GM12878 (cell line): ENCODE data around the gene CYP2S1. TPM values are rescaled to one million over a fixed set of nuclear protein-coding genes. Genes with fewer than 3 reads are reported as not detected.

ENCODE experiments used
- ATAC-seq: fragments of 200-7000 bp; cut with Tn5 transposase; 3 replicates; pipeline ENCODE4 v1.9.1; 2020; ENCODE audit warnings: mild to moderate bottlenecking, moderate library complexity
- BruUV-seq: library from RNA; stranded (reverse); fragments of 400-500 nt; replicated peaks from 2 replicates; lab custom pipeline; 2021; lab: Mats Ljungman, UMichigan
- CTCF ChIA-PET: fragments of 300-600 bp; sonication (Branson Sonifier 250); formaldehyde crosslinking; extraction: SDS; loops from one replicate; lab custom pipeline; 2021; ENCODE audit warnings: inconsistent platforms; lab: Yijun Ruan, JAX
- POLR2A ChIA-PET: fragments of 350-600 bp; formaldehyde crosslinking; extraction: SDS; loops from one replicate; lab custom pipeline; 2021; ENCODE audit warnings: inconsistent platforms; lab: Charles Lee
- RAD21 ChIA-PET: fragments of 300-600 bp; sonication (Branson Sonifier 250); formaldehyde crosslinking; loops from one replicate; lab custom pipeline; 2023; ENCODE audit warnings: antibody characterized with exemption; ENCODE audit not compliant: unreplicated experiment; lab: Charles Lee
- SMC1A ChIA-PET: fragments of 300-600 bp; sonication (Branson Sonifier 250); formaldehyde crosslinking; loops from one replicate; lab custom pipeline; 2023; ENCODE audit not compliant: unreplicated experiment, uncharacterized antibody; lab: Charles Lee
- DNase-seq: peaks from one replicate; pipeline ENCODE4 v3.0.0-alpha.2; 2011; ENCODE audit warnings: low read depth, low spot score
- FAIRE-seq: peaks from 3 replicates; lab custom pipeline; 2011; peaks lifted over from hg19 to GRCh38; lab: Jason Lieb, UNC
- H2AFZ ChIP-seq: 2 replicates; pipeline ENCODE4 v1.6.0; 2011; ENCODE audit warnings: low read depth, low read length, control low read depth; ENCODE audit not compliant: control insufficient read depth
- H3K27ac ChIP-seq: 2 replicates; pipeline ENCODE4 v1.5.1; 2011; ENCODE audit warnings: control low read depth; ENCODE audit not compliant: control insufficient read depth, insufficient read depth
- H3K27me3 ChIP-seq, 2 experiments: replicated peaks in 1 of 2; 2 replicates each; pipeline versions ENCODE4 v1.6.0 to v1.6.1; 2011; ENCODE audit warnings: low read length in 1 of 2; ENCODE audit not compliant: control insufficient read depth in 2 of 2, insufficient read depth in 2 of 2
- H3K36me3 ChIP-seq, 2 experiments: 2 replicates each; pipeline ENCODE4 v1.5.1; 2011; ENCODE audit warnings: low read length in 1 of 2; ENCODE audit not compliant: control insufficient read depth in 2 of 2, insufficient read depth in 2 of 2
- H3K4me1 ChIP-seq: 2 replicates; pipeline ENCODE4 v1.6.1; 2011; ENCODE audit warnings: mild to moderate bottlenecking, low read length, moderate library complexity, mixed read lengths; ENCODE audit not compliant: control insufficient read depth, insufficient read depth
- H3K4me2 ChIP-seq: 2 replicates; pipeline ENCODE4 v1.6.0; 2011; ENCODE audit warnings: control low read depth; ENCODE audit not compliant: control insufficient read depth, insufficient read depth
- H3K4me3 ChIP-seq: fragments of 200-600 bp; sonication (generic); 2 replicates; pipeline ENCODE4 v1.5.1; 2016
- H3K79me2 ChIP-seq: 2 replicates; pipeline ENCODE4 v1.6.0; 2011; ENCODE audit warnings: low read length; ENCODE audit not compliant: control insufficient read depth, insufficient read depth
- H3K9ac ChIP-seq: 2 replicates; pipeline ENCODE4 v1.8.0; 2011; ENCODE audit warnings: low read length, control low read depth, mixed read lengths; ENCODE audit not compliant: control insufficient read depth, insufficient read depth
- H3K9me3 ChIP-seq: replicated peaks from 3 replicates; pipeline ENCODE4 v1.5.1; 2011; ENCODE audit warnings: mild to moderate bottlenecking, low read length; ENCODE audit not compliant: control insufficient read depth, insufficient read depth
- H4K20me1 ChIP-seq: 2 replicates; pipeline ENCODE4 v1.6.0; 2011; ENCODE audit not compliant: control insufficient read depth, insufficient read depth
- CHD4 ChIP-seq: fragments of 200-600 bp; sonication (generic); IDR thresholded peaks from 2 replicates; pipeline ENCODE4 v1.6.1; 2016; ENCODE audit warnings: mild to moderate bottlenecking
- CUX1 ChIP-seq: IDR thresholded peaks from 2 replicates; pipeline ENCODE4 v1.6.1; 2012; ENCODE audit warnings: improper control_type of control experiment, low read depth, low read length; ENCODE audit not compliant: insufficient replicate concordance
- DPF2 ChIP-seq: fragments of 450-650 bp; IDR thresholded peaks from 2 replicates; pipeline ENCODE4 v1.6.1; 2017; ENCODE audit warnings: mild to moderate bottlenecking
- E4F1 ChIP-seq: fragments of 450-650 bp; IDR thresholded peaks from 2 replicates; pipeline ENCODE4 v1.6.1; 2018; ENCODE audit warnings: borderline replicate concordance, mild to moderate bottlenecking; ENCODE audit not compliant: partially characterized antibody
- IRF3 ChIP-seq: fragments of 450-650 bp; IDR thresholded peaks from 2 replicates; pipeline ENCODE4 v1.6.1; 2014; ENCODE audit warnings: mild to moderate bottlenecking
- JUNB ChIP-seq: IDR thresholded peaks from 2 replicates; pipeline ENCODE4 v1.6.1; 2016; ENCODE audit warnings: antibody characterized with exemption, mild to moderate bottlenecking
- NFIC ChIP-seq: IDR thresholded peaks from 2 replicates; pipeline ENCODE4 v1.6.1; 2012; ENCODE audit warnings: low read depth, mild to moderate bottlenecking, inconsistent platforms, low read length, moderate library complexity
- WGBS: methylation state at CpG from one replicate; pipeline ENCODE4 v1.1.6; 2016; ENCODE audit warnings: low lambda C conversion rate; ENCODE audit not compliant: insufficient replicate concordance, insufficient coverage; ENCODE audit errors: missing lambda C conversion rate; 5-methylcytosine and 5-hydroxymethylcytosine counted together
- in situ Hi-C: fragments of 300-500 bp; cut with MboI; formaldehyde crosslinking; loops from 9 replicates; pipeline ENCODE4 v1.14.3; 2018; ENCODE audit warnings: mixed read lengths
- intact Hi-C: fragments of 100-400 bp; cut with micrococcal nuclease; formaldehyde crosslinking; loops from one replicate; pipeline ENCODE4 v1.14.2; 2022; ENCODE audit not compliant: unreplicated experiment
- polyA plus RNA-seq, 11 experiments: library from polyadenylated mRNA; depleted of rRNA in 4 of 11; unstranded in 6 of 11; stranded (reverse) in 5 of 11; fragments of >200 nt; fragmentation: Nextera tagmentation in 4 of 11; fragmentation: Illumina TruSeq in 1 of 11; extraction: Ambion mirVana in 4 of 11; extraction: Trizol in 1 of 11; gene quantifications; 1 replicate in 1 of 11; 2 replicates in 10 of 11; pipeline versions ENCODE4 v1.2.1 to v1.2.3, GENCODE V29; 2011 to 2016; ENCODE audit warnings: inconsistent platforms in 2 of 11, missing spikeins in 2 of 11, low read depth in 1 of 11
- total RNA-seq, 4 experiments: library from RNA; depleted of rRNA in 3 of 4; stranded (reverse); fragments of >200 nt in 3 of 4; fragmentation: Illumina TruSeq in 1 of 4; extraction: Trizol in 1 of 4; gene quantifications; 2 replicates each; pipeline versions ENCODE4 v1.2.1 to v1.2.3, GENCODE V29; 2013 to 2021

Gene CYP2S1
- total and polyA plus RNA-seq, 10 of the 15 experiments (the other 5 are each of a cell fraction or from before 2014, with no cell fraction given): 0.03 to 0.28 (median 0.12) TPM; not detected in 2

GRCh38 chr19:41214161-41214560, 21.1 kb downstream of the CYP2S1 start (continued):
- TF ChIP-seq E4F1 (no peak), CHD4 (no peak)

GRCh38 chr19:41217741-41218140, 24.7 kb downstream of the CYP2S1 start:
- intact Hi-C loops: no loop called here
- SMC1A ChIA-PET: interaction anchor here (0.6 kb wide), 1 partner anchor 1965 kb away, joined by 3 read pairs; no protein-coding TSS in a partner anchor
- in situ Hi-C loops: no loop called here
- POLR2A ChIA-PET: interaction anchor here (0.6 kb wide), 1 partner anchor 211 kb away, joined by 3 read pairs; no protein-coding TSS in a partner anchor
- ATAC-seq (no peak), FAIRE-seq (no peak)
- TF ChIP-seq DPF2 (no peak), CUX1 (no peak), JUNB (no peak), NFIC (no peak), IRF3 (no peak)
- TF ChIP-seq, all 136 proteins: peak for 0
- WGBS: 34% methylated on average over 7 of the region's 7 CpGs
- no peaks in the 10 kb centered on the region for H3K79me2 ChIP-seq
- peaks cover 0 to 4% of the 10 kb centered on the region in 2 experiments; a peak in 2 of 4 replicates for H3K27me3 ChIP-seq
- no TSS peak for BruUV-seq
- no peaks in the 10 kb centered on the region for H3K36me3 ChIP-seq
- H3K9ac ChIP-seq: no peak overlapping the region
- H3K27ac ChIP-seq: no peak overlapping the region
- H3K9me3 ChIP-seq: no peaks in the 10 kb centered on the region
- DNase-seq: no peak
- RAD21 ChIA-PET: no interaction called here
- CTCF ChIA-PET: no interaction called here
- no peaks in the 10 kb centered on the region for H4K20me1 ChIP-seq
- H2AFZ ChIP-seq: no peak overlapping the region
- H3K4me3 ChIP-seq: no peak overlapping the region
- no peak overlapping the region for H3K4me2 ChIP-seq
- no peaks in the 10 kb centered on the region for H3K4me1 ChIP-seq
